ENCODE results near the gene GALNT5.

The GALNT5 gene

DNA sequence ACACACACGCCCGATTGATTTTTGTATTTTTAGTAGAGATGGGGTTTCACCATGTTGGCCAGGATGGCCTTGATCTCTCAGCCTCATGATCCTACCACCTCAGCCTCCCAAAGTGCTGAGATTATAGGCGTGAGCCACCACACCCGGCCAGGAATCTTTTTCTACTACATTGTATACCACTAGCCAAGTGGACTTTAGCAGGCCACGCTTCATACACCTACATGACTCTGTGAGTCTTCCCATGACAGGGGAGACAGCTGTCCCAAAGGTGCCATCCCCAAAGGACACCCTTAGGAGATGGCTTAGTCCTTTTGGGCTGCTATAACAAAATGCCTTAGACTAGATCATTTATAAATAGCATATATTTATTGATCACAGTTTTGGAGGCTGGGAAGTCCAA lies 35.3 kb downstream of the GALNT5 start:
- DNase-seq (ENCODE audit: low read depth), result no peak

GRCh38 chr2:157296490-157296889 lies 39.0 kb downstream of the GALNT5 start:
- no peak for DNase-seq (ENCODE audit: low read depth)

- no peak for DNase-seq (ENCODE audit: low read depth)
Observed at GRCh38 chr2:157296958-157297357, 39.5 kb downstream of the GALNT5 start.

DNA sequence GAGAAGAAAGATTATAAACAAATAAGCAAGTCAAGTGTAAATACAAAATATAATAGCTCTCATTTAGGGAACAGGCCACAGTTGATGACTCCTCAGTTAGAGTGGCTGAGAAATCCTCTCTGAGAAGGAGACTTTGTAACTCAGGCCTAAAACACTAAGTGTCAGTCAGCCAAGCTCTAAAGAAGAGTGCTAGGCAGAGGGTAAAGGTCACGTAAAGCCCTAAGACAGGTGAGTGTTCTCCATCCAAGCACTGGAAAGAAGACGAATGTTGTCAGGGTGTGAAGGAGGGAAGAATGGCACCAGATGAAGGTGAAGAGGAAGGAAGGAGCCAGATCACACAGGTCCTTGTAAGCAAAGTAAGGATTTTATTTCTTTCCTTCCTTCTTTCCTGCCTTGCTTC lies 43.8 kb downstream of the GALNT5 start:
- no peak for DNase-seq (ENCODE audit: low read depth)

DNA sequence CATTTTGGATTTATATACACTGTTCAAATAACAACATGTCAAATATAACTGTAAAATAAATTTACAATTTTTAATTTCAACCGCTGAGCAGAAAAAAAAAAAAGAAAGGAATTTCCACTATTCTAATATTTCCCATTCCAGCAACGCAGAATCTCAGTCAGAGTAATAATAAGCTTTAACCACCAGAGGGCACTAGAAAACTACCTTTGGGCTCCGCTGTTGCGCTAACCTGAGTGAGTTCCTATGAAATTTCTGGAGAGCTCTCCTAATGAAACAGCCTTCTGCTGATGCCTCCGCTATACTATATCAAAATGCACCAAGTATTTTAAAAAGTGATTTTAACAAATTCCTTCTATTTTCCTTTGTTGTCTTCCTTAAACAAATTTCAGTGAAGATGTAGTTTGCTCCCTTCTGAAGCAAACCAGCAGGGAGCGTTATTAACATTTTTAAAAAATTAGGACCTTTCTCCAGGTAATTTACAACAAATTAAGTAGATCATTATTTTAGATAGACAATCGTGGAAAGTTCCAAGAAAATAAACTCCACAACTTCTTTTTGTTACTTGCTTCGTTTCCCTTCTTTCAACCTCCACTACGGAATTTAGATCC lies 45.1 kb downstream of the GALNT5 start:
- peak; percentile 6 for DNase-seq (ENCODE audit: low read depth)

GRCh38 chr2:157303612-157304011 lies 46.1 kb downstream of the GALNT5 start:
- no peak for DNase-seq (ENCODE audit: low read depth)

DNA sequence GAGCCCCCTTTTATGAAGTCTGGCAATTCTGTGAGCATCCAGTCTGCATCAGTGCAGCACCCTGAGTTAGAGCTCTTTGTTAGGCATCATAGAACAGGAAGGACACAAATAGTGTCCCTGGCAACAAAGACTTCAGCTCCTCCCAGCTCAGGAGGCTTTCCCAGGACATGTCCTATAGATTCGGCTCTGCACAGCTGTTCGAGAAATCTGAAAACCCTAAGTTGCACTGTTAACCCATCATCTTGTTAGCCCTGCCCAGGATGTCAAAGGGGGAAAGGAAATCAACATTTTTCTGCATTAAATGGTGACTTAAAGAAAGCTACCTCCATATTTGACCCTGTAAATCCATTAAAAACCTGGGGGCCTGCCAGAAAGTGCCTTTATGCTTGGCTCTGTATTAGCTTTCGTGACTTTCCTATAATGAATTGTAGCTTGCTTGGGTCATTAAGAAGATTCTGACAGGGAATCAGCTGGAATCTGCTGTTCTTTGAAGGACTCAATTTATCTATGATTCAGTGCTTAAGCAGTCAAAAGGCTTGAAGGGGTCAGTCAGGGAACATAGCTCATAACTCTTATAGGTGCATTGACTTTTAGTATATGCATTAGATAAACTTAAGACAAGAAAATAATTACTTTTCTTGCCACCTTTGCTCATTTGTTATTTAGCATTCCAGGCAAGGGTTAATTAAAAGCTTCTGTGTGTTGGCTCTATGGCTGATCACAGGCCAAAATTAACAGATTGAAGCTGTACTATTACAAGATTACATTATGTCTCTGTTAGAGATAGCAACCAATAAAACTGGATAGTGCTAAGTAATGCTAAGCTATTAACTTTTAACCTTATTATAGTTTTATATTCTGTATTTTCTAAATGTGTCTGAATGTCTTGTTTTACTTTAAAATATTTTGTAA lies 47.6 kb downstream of the GALNT5 start:
- no peak for DNase-seq (ENCODE audit: low read depth)

DNA sequence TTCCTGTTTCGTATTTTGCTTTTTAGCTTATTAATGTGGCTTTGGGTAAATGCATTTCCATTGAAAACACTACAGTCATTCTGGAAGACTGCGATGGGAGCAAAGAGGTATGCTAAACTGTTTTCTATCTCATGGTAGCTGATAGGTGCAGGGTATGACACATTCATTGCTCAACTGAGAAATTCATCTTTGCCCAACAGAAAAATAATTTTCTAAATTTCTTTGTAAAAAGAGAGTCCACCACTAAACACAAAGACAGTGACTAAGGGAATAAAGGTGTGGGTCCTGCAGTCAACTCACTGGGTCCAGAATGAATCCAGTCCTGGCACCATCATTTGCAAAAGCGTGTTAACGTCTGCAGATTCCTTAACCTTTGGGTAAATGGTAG lies 48.2 kb downstream of the GALNT5 start:
- DNase-seq (ENCODE audit: low read depth), result no peak

GRCh38 chr2:157307021-157307420 lies 49.5 kb downstream of the GALNT5 start:
- DNase-seq (ENCODE audit: low read depth), result no peak

DNA sequence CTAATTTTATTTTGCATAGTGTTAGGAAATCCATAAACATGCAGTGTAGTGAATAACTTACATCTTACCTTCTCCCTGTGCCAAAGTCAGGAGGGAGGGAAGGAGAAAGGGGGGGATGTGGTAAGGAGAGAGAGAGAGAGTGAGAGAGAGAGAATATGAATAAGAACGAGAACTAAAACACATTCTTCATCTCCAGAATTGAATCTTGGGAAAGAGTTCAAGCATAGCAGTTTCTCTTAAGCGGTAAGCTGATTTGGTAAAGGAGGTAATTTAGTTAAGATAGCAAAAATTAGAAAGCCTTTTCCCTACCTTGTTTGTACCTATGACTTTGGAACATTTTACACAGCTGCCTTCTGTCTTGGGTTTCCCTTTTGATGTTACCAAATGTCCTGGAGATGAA lies 52.4 kb downstream of the GALNT5 start:
- no peak for DNase-seq (ENCODE audit: low read depth)

- DNase-seq (ENCODE audit: low read depth), result no peak
Observed at GRCh38 chr2:157311706-157312105, 54.2 kb downstream of the GALNT5 start.

DNA sequence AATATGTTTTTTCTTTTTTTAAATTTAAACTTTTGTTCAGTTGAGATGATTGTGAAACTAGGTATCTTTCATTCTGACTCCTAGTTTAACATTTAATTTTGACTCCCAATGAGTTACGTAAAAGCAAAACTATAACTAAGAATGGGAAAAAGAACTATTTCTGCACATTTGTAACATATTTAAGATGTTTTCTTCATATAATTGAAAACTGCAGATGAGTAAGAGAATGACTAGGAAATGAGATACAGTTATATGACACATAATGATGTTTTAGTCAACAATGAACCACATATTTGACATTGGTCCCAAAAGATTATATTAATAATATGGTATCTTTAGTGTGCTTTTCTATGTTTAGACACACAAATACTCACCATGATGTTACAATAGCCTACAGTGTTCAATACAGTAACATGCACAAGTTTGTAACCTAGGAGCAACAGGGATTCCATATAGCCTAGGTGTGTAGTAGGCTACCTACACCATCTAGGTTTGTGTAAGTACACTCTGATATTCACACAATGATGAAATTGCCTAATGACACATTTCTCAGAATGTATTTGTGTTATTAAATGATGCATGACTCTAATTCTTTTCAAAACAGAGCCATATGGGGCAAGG lies 55.5 kb downstream of the GALNT5 start:
- no peak for DNase-seq (ENCODE audit: low read depth)

GRCh38 chr2:157315901-157316300 lies 58.4 kb downstream of the GALNT5 start:
- DNase-seq (ENCODE audit: low read depth), result no peak

GRCh38 chr2:157318884-157319283 lies 61.4 kb downstream of the GALNT5 start:
- DNase-seq (ENCODE audit: low read depth), result no peak

DNA sequence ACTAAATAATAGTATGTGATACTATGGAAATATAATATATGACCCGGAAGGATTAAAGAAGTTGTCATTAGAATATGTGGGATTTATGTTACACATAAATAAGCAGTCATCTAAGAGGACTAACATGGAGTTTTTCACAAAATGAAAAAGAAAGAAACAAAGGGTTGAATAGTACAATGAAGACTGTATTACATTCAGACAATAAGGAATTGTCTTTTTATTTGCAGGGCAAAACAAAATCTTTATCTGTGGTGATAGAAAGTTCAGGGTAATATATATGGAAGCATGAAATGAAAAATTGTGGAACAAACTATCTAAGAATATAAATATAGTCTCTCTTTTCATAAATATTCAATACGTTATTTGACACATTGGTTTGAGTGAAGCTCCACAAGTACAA lies 62.3 kb downstream of the GALNT5 start:
- no peak for DNase-seq (ENCODE audit: low read depth)

- no peak for DNase-seq (ENCODE audit: low read depth)
Observed at GRCh38 chr2:157320409-157320808, 62.9 kb downstream of the GALNT5 start.

DNA sequence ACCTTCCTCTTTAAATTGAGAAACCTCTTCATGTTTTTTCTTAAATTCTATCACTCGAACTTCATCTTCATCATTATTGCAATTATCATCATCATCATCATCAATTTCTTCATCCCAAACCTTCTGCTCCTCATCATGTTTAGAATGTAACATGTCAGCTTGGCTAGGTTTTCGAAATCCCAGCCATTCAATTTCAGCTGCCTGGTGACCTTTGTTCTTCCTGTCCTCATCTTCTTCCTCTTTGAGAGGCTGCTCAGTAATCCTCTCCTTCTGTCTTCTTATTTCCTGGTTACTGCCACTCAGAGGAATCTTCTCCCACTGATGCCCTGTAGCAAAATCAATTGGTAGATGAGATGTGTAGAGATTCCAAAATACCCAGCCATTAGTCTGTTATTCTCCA lies 64.0 kb downstream of the GALNT5 start:
- DNase-seq (ENCODE audit: low read depth), result no peak

DNA sequence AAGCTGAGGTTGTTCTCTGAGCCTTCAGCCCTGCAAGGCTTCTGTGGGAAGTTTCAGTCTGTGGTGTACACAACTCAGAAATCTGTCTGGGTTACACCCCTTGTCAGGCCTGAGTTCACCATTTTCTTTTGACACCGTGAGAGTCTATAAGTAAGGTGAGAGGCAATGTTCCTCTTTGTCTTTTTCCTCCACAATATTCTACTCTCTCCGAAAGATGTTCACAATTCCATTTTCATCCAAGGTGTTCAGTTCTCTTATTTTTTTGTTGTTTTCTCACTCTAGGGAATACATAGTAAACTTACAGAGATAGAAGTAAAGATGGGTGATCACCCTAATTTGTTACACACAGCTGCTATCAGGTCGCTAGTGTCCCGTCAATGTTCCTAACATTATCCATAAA lies 64.9 kb downstream of the GALNT5 start:
- no peak for DNase-seq (ENCODE audit: low read depth)

DNA sequence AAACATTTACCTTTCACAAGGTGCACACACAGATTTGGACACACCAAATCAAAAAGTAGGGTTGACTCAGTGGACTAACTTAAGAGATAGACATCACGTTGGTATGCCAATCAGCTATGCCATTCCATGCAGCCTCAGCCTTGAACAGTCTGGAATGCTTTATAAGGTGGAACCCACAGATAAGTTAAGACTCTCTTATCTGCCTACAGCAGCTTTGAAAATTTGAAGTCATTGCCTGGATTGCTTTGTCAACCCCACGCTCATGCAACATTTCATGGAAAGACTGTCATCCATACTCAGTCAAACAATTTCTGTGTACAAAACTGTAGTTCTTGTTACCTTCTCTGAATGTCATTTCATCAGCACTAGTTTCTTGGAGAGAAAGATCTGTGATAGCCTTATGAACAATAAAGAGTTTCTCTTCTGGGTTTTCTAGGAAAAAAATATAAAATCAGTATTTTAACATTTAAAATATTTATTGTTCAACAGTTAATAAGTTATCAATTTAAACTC lies 66.9 kb downstream of the GALNT5 start:
- DNase-seq (ENCODE audit: low read depth), result no peak

GRCh38 chr2:157325786-157326185 lies 68.3 kb downstream of the GALNT5 start, which contains the start of gene ERMN:
Gene ERMN (minus strand): TSS chr2:157325824. CDS start chr2:157325642, 182 bp downstream.
- DNase-seq (ENCODE audit: low read depth), result no peak

- no peak for DNase-seq (ENCODE audit: low read depth)
Observed at GRCh38 chr2:157326698-157327097, 69.2 kb downstream of the GALNT5 start.

- DNase-seq (ENCODE audit: low read depth), result no peak
Observed at GRCh38 chr2:157327200-157327599, 69.7 kb downstream of the GALNT5 start.
